ENCODE measurements around the gene IFT88. TPM values are rescaled to one million over a fixed set of nuclear protein-coding genes. Genes with fewer than 3 reads are reported as not detected.
A peak's percentile ranks its signal among the peaks of the same experiment; 100 is the strongest.

Gene IFT88
- total and polyA plus RNA-seq, 9 of the 15 experiments (the other 6 are each of a cell fraction or from before 2014, with no cell fraction given): 8.3 to 13.5 (median 10.0) TPM

- TF ChIP-seq STAG1 (CRISPR knock-in tag; IDR thresholded peaks at IDR 0.05; ENCODE audit: borderline replicate concordance) (no peak), SIN3A (IDR thresholded peaks at IDR 0.05; ENCODE audit: borderline replicate concordance in 2 of 2, control insufficient read depth in 1 of 2, low read depth in 2 of 2, low read length in 2 of 2) (no peak), KDM5B (IDR thresholded peaks at IDR 0.05; ENCODE audit: insufficient replicate concordance, low read depth, low read length) (peak; percentile 59), EP400 (IDR thresholded peaks at IDR 0.05) (peak; percentile 54; the same call in 1 of the 2 replicates), NRF1 (conservative IDR thresholded peaks at IDR 0.05 in 1 of 2, IDR thresholded peaks at IDR 0.05 in 1 of 2) (peak; percentile 66 to 69), CEBPG (CRISPR knock-in tag; IDR thresholded peaks at IDR 0.05) (no peak), CEBPG (tag; conservative IDR thresholded peaks at IDR 0.05 in 1 of 2, IDR thresholded peaks at IDR 0.05 in 1 of 2) (no peak), POLR2AphosphoS2 (IDR thresholded peaks at IDR 0.05; ENCODE audit: low read length) (no peak), VEZF1 (CRISPR knock-in tag; IDR thresholded peaks at IDR 0.05) (peak; percentile 66), MECOM (CRISPR knock-in tag; IDR thresholded peaks at IDR 0.05) (no peak), NONO (IDR thresholded peaks at IDR 0.05; ENCODE audit: low read depth in 2 of 2, low read length in 1 of 2) (0 out of 4 replicates have a peak, but pooled peaks have one; percentile 16 to 27), HMGXB4 (CRISPR knock-in tag; IDR thresholded peaks at IDR 0.05) (no peak), NFIX (CRISPR knock-in tag; IDR thresholded peaks at IDR 0.05; ENCODE audit: low read depth) (no peak), IRF1 (CRISPR knock-in tag; IDR thresholded peaks at IDR 0.05; ENCODE audit: borderline replicate concordance) (no peak), POLR2A (conservative IDR thresholded peaks at IDR 0.05) (peak; percentile 67), E2F1 (CRISPR knock-in tag; IDR thresholded peaks at IDR 0.05) (no peak), ZSCAN29 (IDR thresholded peaks at IDR 0.05) (no peak), RBM39 (optimal IDR thresholded peaks at IDR 0.05; ENCODE audit: low read depth, low read length) (no peak), CBFB (CRISPR knock-in tag; IDR thresholded peaks at IDR 0.05) (no peak), CHD4 (IDR thresholded peaks at IDR 0.05; ENCODE audit: insufficient read depth, insufficient replicate concordance, low read depth, low read length, poor library complexity, severe bottlenecking) (no peak), ZNF121 (CRISPR knock-in tag; conservative IDR thresholded peaks at IDR 0.05) (no peak), FOXJ2 (tag; IDR thresholded peaks at IDR 0.05) (no peak), TRIM28 (IDR thresholded peaks at IDR 0.05) (no peak)
These were observed 41.1 kb upstream of the IFT88 start, which contains the start of gene CRYL1 (continued) for GRCh38 chr13:20525601-20526544.

Data from K562 (cell line).